Subcutaneous abdominal adipose tissue (tissue), 5 donors: ENCODE results near the gene ARMH4.

ENCODE experiments used
- H3K27ac ChIP-seq: one replicate; pipeline ENCODE4 v1.7.0; 2013; ENCODE audit warnings: low read depth, mild to moderate bottlenecking, inconsistent platforms, low read length, moderate library complexity
- H3K27me3 ChIP-seq, 5 donors: one replicate each; pipeline ENCODE4 v1.7.0; 2013; ENCODE audit warnings: low read length in 5 of 5, inconsistent platforms in 1 of 5; ENCODE audit not compliant: control insufficient read depth in 5 of 5, insufficient read depth in 4 of 5
- H3K36me3 ChIP-seq, 5 donors: one replicate each; pipeline ENCODE4 v1.7.0; 2013; ENCODE audit warnings: low read length in 5 of 5; ENCODE audit not compliant: control insufficient read depth in 5 of 5, insufficient read depth in 5 of 5
- H3K4me1 ChIP-seq, 5 donors: one replicate each; pipeline ENCODE4 v1.7.0; 2013; ENCODE audit warnings: low read length in 5 of 5, mild to moderate bottlenecking in 3 of 5, moderate library complexity in 1 of 5; ENCODE audit not compliant: control insufficient read depth in 5 of 5, insufficient read depth in 5 of 5
- H3K4me3 ChIP-seq, 5 donors: one replicate each; pipeline ENCODE4 v1.7.0; 2013; ENCODE audit warnings: low read length in 5 of 5, low read depth in 1 of 5
- H3K9ac ChIP-seq, 5 donors: one replicate each; pipeline ENCODE4 v1.7.0; 2013; ENCODE audit warnings: low read length in 5 of 5, mild to moderate bottlenecking in 4 of 5, moderate library complexity in 3 of 5
- H3K9me3 ChIP-seq, 5 donors: one replicate each; pipeline ENCODE4 v1.7.0; 2013; ENCODE audit warnings: low read length in 5 of 5; ENCODE audit not compliant: control insufficient read depth in 5 of 5
- donor health status: healthy.
- donor health status: healthy.
- donor health status: healthy.
- donor health status: healthy.
- donor health status: healthy.

ARMH4 gene

DNA sequence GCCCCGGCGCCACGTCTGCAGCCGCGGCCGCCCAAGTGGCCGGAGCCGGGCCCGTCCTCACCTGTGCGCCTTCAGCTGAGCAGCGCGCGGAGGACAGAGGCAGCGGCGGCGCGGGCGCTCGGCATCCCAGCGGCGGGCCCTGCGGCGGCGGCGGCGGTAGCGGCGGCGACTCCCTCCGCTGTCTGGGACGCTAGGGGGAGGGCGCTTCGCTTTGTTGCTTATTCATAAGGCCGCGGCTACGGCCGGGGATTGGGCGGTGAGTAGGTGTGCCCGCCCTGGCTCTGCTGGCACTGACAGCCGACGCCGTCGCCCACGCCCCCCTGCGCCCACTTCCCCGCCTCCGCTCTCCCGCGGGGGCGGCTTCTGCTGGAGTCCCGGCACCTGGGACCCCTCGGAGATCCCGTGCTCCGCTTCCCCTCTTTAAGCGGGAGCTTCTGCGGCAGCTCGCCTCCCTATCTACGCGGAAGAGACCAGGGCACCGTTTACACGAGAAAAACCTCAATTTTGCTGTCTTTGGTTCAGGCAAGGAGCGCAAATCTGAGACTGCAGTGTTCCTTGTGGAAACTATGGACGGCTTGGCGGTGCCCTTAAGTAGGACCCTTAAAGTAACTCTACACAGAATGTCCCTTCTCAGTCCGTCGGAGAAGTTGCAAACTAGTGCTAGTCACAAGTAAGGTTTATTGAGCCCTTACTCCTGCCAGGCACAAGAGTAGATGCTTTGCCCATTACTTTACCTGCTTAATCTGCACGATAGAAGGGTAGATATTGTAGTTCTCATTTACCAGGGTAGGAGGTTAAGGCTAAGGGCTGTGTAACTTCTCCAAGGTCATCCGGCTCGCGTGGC is at the start of gene ARMH4:
TSS of gene ARMH4 (minus strand) at position 200 of the 844 bp plus-strand sequence. CDS start 12,855 bp downstream, outside the sequence.
- Histone ChIP-seq H3K9ac (peak within 1 kb of the TSS; percentile 41 to 80 (median 64)), H3K4me1 (peaks cover 4 to 24% (median 20%) of the 10 kb centered on the region in 5 donors), H3K4me3 (peak within 1 kb of the TSS; percentile 88 to 90 (median 90)), H3K9me3 (no peaks in the 10 kb centered on the region), H3K27me3 (peaks cover 0 to 5% (median 0%) of the 10 kb centered on the region in 5 donors), H3K27ac (no peak within 1 kb of the TSS), H3K36me3 (no peaks in the 10 kb centered on the region)

- H3K4me3 ChIP-seq, result peak overlapping the region; percentile 67 to 98 (median 96)
- H3K27ac ChIP-seq, result peak overlapping the region; percentile 83
- H3K36me3 ChIP-seq, result peaks cover 0 to 4% (median 0%) of the 10 kb centered on the region in 5 donors
- peak overlapping the region; percentile 82 to 99 (median 96) for H3K9ac ChIP-seq
- no peaks in the 10 kb centered on the region for H3K27me3 ChIP-seq
- H3K9me3 ChIP-seq, result no peaks in the 10 kb centered on the region
- H3K4me1 ChIP-seq, result peaks cover 2 to 27% (median 24%) of the 10 kb centered on the region in 5 donors
Measured at GRCh38 chr14:58200846-58201245, 48.8 kb upstream of the ARMH4 start.

DNA sequence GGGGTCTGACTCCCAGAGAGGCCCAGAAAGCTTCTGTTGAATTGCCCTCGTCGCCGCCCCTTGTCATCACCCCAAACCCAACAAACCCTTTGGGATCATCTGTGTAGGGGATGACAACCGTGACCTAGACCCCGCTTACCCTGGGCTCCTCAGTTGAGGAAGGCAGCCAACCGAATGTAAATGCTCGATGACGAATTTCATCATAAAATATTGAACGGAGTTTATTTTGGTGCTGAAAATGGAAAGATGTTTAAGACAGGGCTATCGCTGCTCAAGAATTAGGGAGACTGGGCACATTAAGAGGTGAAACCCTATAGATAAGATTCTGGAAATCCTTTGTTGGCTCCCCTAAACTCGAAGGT is 48.4 kb upstream of the ARMH4 start:
- Histone ChIP-seq H3K36me3 (peaks cover 0 to 4% (median 0%) of the 10 kb centered on the region in 5 donors), H3K4me1 (peaks cover 2 to 27% (median 24%) of the 10 kb centered on the region in 5 donors), H3K9me3 (no peaks in the 10 kb centered on the region), H3K9ac (peak overlapping the region; percentile 82 to 99 (median 96)), H3K27ac (peak overlapping the region; percentile 83), H3K27me3 (no peaks in the 10 kb centered on the region), H3K4me3 (peak overlapping the region; percentile 67 to 98 (median 96))

DNA sequence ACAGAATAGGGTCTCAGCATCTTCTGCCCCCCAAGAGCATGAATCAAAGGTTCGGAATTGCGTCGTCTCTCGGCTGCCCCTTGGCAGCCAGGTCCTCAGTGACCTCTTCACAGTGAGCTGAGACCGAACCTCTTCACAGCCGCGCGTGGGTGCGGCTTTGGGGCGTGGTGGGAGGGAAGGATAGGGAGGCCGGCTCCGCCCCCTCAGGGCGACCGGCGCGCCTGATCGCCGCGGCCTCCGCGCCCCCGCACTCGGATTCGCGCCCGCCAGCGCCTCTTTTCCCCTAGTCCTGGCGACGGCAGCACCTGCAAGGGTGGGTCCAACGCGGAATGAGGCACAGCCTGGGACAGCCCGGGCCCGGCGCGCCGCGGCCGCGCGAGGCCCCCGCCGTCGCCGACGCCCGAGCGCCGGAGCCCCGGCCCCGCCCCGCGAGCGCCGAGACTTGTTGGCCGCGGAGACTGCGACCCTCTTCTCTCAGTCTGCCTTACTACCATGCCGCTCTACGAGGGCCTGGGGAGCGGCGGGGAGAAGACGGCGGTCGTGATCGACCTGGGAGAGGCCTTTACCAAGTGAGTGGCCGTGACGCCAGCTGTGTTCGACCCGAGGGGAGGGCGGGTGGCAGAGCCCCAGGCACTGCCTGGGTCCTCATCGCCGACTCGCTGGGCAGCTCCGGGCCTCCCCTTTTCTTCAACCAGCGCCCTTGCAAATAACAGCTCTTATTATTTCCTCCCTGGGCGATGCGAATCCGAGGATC is 47.9 kb upstream of the ARMH4 start, which contains the start of gene ACTR10:
TSS of gene ACTR10 (plus strand) at position 424 of the 754 bp plus-strand sequence. CDS start at position 493, 69 bp downstream.
- H3K27me3 ChIP-seq, result no peaks in the 10 kb centered on the region
- peaks cover 0 to 4% (median 0%) of the 10 kb centered on the region in 5 donors for H3K36me3 ChIP-seq
- H3K27ac ChIP-seq, result peak within 1 kb of the TSS; percentile 83
- H3K4me1 ChIP-seq, result peaks cover 2 to 27% (median 24%) of the 10 kb centered on the region in 5 donors
- H3K9me3 ChIP-seq, result no peaks in the 10 kb centered on the region
- H3K4me3 ChIP-seq, result peak within 1 kb of the TSS; percentile 67 to 98 (median 96)
- peak within 1 kb of the TSS; percentile 82 to 99 (median 96) for H3K9ac ChIP-seq

DNA sequence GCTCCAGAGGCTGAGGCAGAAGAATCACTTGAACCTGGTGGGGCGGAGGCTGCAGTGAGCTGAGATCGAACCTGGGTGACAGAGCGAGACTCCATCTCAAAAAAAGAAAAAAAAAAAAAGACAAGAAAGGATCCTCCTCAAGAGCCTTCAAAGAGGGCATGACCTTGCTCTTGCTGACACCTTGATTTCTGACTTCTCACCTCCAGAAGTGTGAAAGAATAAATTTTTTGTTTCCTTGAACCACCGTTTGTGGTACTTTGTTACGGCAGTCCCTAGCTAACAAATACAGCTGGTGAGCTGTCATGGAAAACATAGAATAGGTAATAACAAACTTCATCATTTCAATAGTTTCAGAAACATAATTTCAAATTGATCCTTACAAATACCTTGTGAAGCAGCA is 46.1 kb upstream of the ARMH4 start:
- no peak overlapping the region for H3K9ac ChIP-seq
- H3K36me3 ChIP-seq, result no peaks in the 10 kb centered on the region
- no peak overlapping the region for H3K4me3 ChIP-seq
- no peaks in the 10 kb centered on the region for H3K27me3 ChIP-seq
- H3K9me3 ChIP-seq, result no peaks in the 10 kb centered on the region
- H3K27ac ChIP-seq, result no peak overlapping the region
- H3K4me1 ChIP-seq, result peaks cover 2 to 27% (median 24%) of the 10 kb centered on the region in 5 donors

GRCh38 chr14:58196198-58196597 is 44.2 kb upstream of the ARMH4 start:
- H3K9ac ChIP-seq, result no peak overlapping the region
- H3K4me1 ChIP-seq, result peaks cover 2 to 18% (median 14%) of the 10 kb centered on the region in 5 donors
- no peaks in the 10 kb centered on the region for H3K36me3 ChIP-seq
- no peaks in the 10 kb centered on the region for H3K9me3 ChIP-seq
- no peak overlapping the region for H3K4me3 ChIP-seq
- H3K27ac ChIP-seq, result no peak overlapping the region
- no peaks in the 10 kb centered on the region for H3K27me3 ChIP-seq

- H3K27me3 ChIP-seq, result no peaks in the 10 kb centered on the region
- no peaks in the 10 kb centered on the region for H3K4me1 ChIP-seq
- H3K36me3 ChIP-seq, result no peaks in the 10 kb centered on the region
- H3K9ac ChIP-seq, result no peak overlapping the region
- H3K4me3 ChIP-seq, result no peak overlapping the region
- H3K27ac ChIP-seq, result no peak overlapping the region
- H3K9me3 ChIP-seq, result no peaks in the 10 kb centered on the region
Measured at GRCh38 chr14:58193542-58193941, 41.5 kb upstream of the ARMH4 start.

DNA sequence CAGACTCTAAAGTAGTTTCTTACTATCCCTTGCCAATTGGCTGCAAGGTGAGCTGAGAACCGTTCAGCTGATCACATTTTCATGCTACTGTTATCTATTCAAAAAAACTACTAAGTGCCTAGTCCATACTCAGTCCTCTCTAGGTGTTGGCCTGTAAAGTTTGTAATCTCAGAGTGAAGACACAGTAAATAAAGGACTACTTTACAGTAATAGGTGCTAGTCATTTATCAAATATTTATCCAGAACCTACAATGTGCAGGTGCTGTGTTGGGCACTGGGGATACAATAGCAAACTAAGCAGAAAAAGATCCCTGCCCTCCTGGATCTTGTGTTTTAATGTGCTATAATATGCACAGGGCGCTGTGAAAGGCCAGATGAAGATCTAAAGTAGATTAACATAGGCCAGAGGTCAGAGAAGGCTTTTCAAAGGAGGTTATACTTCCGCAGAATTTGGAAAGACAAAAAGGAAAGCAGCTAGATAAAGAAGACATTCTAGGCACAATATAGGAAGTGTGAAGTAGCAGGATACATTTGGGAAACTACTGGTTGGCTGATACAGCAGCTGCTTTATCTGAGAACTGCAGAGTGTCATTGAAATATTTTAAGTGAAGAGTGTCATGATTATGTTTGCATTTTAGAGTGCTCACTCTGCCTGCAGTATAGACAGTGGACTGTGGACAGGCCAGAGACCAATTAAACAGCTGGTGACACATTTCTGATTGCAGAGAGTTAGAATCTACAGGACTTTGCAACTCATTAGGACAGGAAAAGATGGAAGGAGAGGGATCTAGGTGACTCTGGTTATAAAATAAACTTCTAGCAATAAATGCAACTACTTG is 40.0 kb upstream of the ARMH4 start:
- Histone ChIP-seq H3K27ac (no peak overlapping the region), H3K9me3 (no peaks in the 10 kb centered on the region), H3K4me1 (no peaks in the 10 kb centered on the region), H3K27me3 (no peaks in the 10 kb centered on the region), H3K4me3 (no peak overlapping the region), H3K9ac (no peak overlapping the region), H3K36me3 (no peaks in the 10 kb centered on the region)

DNA sequence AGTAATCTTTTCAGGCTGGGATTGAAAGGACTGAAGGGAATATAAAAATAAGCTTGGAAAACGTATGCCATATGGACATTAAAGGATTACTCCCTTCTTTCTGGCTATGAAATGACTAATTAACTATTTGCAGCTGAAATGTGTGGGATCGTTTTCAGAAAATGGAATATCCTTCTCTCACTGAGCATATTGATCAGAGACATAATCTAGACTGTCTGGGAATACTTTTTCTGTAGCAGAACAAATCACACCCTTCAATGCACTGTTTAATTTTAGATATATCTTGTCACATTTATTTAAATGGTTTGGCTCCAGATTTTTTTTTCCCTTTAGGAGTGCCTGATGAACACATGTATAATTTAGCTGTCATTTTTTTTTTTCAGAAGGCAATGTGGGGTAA is 37.2 kb upstream of the ARMH4 start:
- Histone ChIP-seq H3K27ac (no peak overlapping the region), H3K4me3 (no peak overlapping the region), H3K9ac (no peak overlapping the region), H3K36me3 (no peaks in the 10 kb centered on the region), H3K9me3 (no peaks in the 10 kb centered on the region), H3K4me1 (no peaks in the 10 kb centered on the region), H3K27me3 (no peaks in the 10 kb centered on the region)
